B cell (primary cell): ENCODE measurements around the gene TRPV5. TPM values are rescaled to one million over a fixed set of nuclear protein-coding genes. Genes with fewer than 3 reads are reported as not detected.

ENCODE experiments used
- ATAC-seq: fragments of 200-7000 bp; cut with Tn5 transposase; one replicate; pipeline ENCODE4 v1.10.0; 2021; ENCODE audit warnings: low read depth, mild to moderate bottlenecking, moderate number of reproducible peaks, moderate library complexity
- CTCF ChIA-PET: fragments of 350-600 bp; sonication (Branson Sonifier 250); formaldehyde crosslinking; loops from one replicate; lab custom pipeline; 2021; ENCODE audit warnings: antibody characterized with exemption, inconsistent platforms; lab: Charles Lee
- POLR2A ChIA-PET: fragments of 350-600 bp; sonication (Branson Sonifier 250); formaldehyde crosslinking; loops from one replicate; lab custom pipeline; 2021; ENCODE audit warnings: antibody characterized with exemption; lab: Charles Lee
- DNase-seq: peaks from one replicate; pipeline ENCODE4 v3.0.0; 2013
- H2AFZ ChIP-seq: 2 replicates; pipeline ENCODE4 v1.6.1; 2012; ENCODE audit warnings: mild to moderate bottlenecking, low read depth, low read length; ENCODE audit not compliant: insufficient read depth, poor library complexity, severe bottlenecking
- H3K27ac ChIP-seq, 2 donors: 1 replicate in 1 of 2; 2 replicates in 1 of 2; pipeline ENCODE4 v1.5.1; 2012 to 2013; ENCODE audit warnings: low read length in 2 of 2, mild to moderate bottlenecking in 2 of 2, moderate library complexity in 1 of 2
- H3K27me3 ChIP-seq, 4 experiments: fragments of 200-600 bp in 1 of 4; sonication (generic) in 1 of 4; replicated peaks in 1 of 4; 1 replicate in 2 of 4; 2 replicates in 2 of 4; pipeline versions ENCODE4 v1.6.1 to v1.7.0; 2013 to 2016; ENCODE audit warnings: low read length in 3 of 4, mild to moderate bottlenecking in 2 of 4, mixed read lengths in 1 of 4, moderate library complexity in 1 of 4; ENCODE audit not compliant: insufficient read depth in 4 of 4, control insufficient read depth in 3 of 4; ENCODE audit errors: control extremely low read depth in 1 of 4
- H3K36me3 ChIP-seq, 2 experiments: replicated peaks in 1 of 2; 1 replicate in 1 of 2; 2 replicates in 1 of 2; pipeline versions ENCODE4 v1.6.1 to v1.7.1; 2013; ENCODE audit warnings: low read length in 1 of 2; ENCODE audit not compliant: insufficient read depth in 2 of 2, control insufficient read depth in 1 of 2; ENCODE audit errors: control extremely low read depth in 1 of 2, extremely low read depth in 1 of 2
- H3K4me1 ChIP-seq, 2 donors: fragments of 200-600 bp in 1 of 2; sonication (generic) in 1 of 2; 1 replicate in 1 of 2; 2 replicates in 1 of 2; pipeline versions ENCODE4 v1.5.1 to v1.6.1; 2013 to 2017; ENCODE audit warnings: low read length in 2 of 2; ENCODE audit not compliant: control insufficient read depth in 2 of 2, insufficient read depth in 2 of 2
- H3K4me2 ChIP-seq: replicated peaks from 2 replicates; pipeline ENCODE3; 2012; ENCODE audit warnings: mild to moderate bottlenecking, low read depth, low read length; ENCODE audit not compliant: poor library complexity, severe bottlenecking
- H3K4me3 ChIP-seq, 5 experiments: fragments of 200-600 bp in 1 of 5; sonication (generic) in 1 of 5; 1 replicate in 3 of 5; 2 replicates in 2 of 5; pipeline versions ENCODE4 v1.5.1 to v1.7.0; 2011 to 2016; ENCODE audit warnings: low read length in 4 of 5, mild to moderate bottlenecking in 4 of 5, low read depth in 2 of 5, control low read depth in 1 of 5, moderate library complexity in 1 of 5; ENCODE audit not compliant: insufficient read depth in 1 of 5; ENCODE audit errors: control extremely low read depth in 1 of 5, extremely low read depth in 1 of 5
- H3K79me2 ChIP-seq: fragments of 200-600 bp; sonication (generic); one replicate; pipeline ENCODE4 v1.6.0; 2016; ENCODE audit warnings: low read length; ENCODE audit not compliant: control insufficient read depth, insufficient read depth
- H3K9ac ChIP-seq: fragments of 200-600 bp; sonication (generic); 2 replicates; pipeline ENCODE4 v1.6.1; 2017; ENCODE audit warnings: mild to moderate bottlenecking, low read length, moderate library complexity
- H3K9me3 ChIP-seq, 3 donors: one replicate each; pipeline versions ENCODE4 v1.6.1 to v1.7.1; 2013; ENCODE audit warnings: low read length in 2 of 3; ENCODE audit not compliant: control insufficient read depth in 2 of 3, insufficient read depth in 1 of 3; ENCODE audit errors: control extremely low read depth in 1 of 3
- H4K20me1 ChIP-seq: 2 replicates; pipeline ENCODE4 v1.6.0; 2012; ENCODE audit warnings: mild to moderate bottlenecking, low read length; ENCODE audit not compliant: insufficient read depth, control insufficient read depth, poor library complexity, severe bottlenecking
- H3K27ac Mint-ChIP-seq: one replicate; pipeline ENCODE4 v1.8.0; 2021; ENCODE audit warnings: mixed read lengths
- H3K27me3 Mint-ChIP-seq: one replicate; pipeline ENCODE4 v1.8.0; 2021; ENCODE audit warnings: mixed read lengths
- H3K4me1 Mint-ChIP-seq: one replicate; pipeline ENCODE4 v1.8.0; 2021; ENCODE audit warnings: mixed read lengths
- H3K4me3 Mint-ChIP-seq: one replicate; pipeline ENCODE4 v1.8.0; 2021; ENCODE audit warnings: mixed read lengths
- H3K9me3 Mint-ChIP-seq: one replicate; pipeline ENCODE4 v1.8.0; 2022; ENCODE audit warnings: mixed read lengths; ENCODE audit not compliant: insufficient read depth
- EZH2 ChIP-seq: IDR thresholded peaks from 2 replicates; pipeline ENCODE4 v1.6.1; 2012; ENCODE audit warnings: borderline replicate concordance, low read depth, mild to moderate bottlenecking, moderate library complexity, low read length; ENCODE audit not compliant: insufficient read depth, poor library complexity, severe bottlenecking
- WGBS: methylation state at CpG from one replicate; pipeline ENCODE4 v1.1.5; 2013; ENCODE audit warnings: missing lambda C conversion rate; ENCODE audit not compliant: insufficient coverage; 5-methylcytosine and 5-hydroxymethylcytosine counted together
- intact Hi-C: fragments of 100-400 bp; cut with micrococcal nuclease; formaldehyde crosslinking; loops from one replicate; pipeline ENCODE4 v1.10.0; 2022
- polyA plus RNA-seq: library from polyadenylated mRNA; depleted of rRNA; stranded (reverse); fragments of >200 nt; gene quantifications from 2 replicates; pipeline ENCODE4 v1.2.3, GENCODE V29; 2012
- total RNA-seq, 2 donors: library from RNA; stranded (reverse); fragments of 120-200 nt in 1 of 2; gene quantifications; 1 replicate in 1 of 2; 2 replicates in 1 of 2; pipeline versions ENCODE4 v1.2.3 to v1.2.4, GENCODE V29; 2013 to 2022
- TF ChIP-seq, protein P1 (sequence below): fragments of 200-600 bp; IDR thresholded peaks from one replicate; pipeline ENCODE4 v1.8.0; 2022; ENCODE audit warnings: antibody characterized with exemption, mild to moderate bottlenecking

Gene TRPV5
- total and polyA plus RNA-seq, 2 donors (not counting 1 experiment from before 2014, with no cell fraction given) = 0.03 TPM; not detected in 1

DNA sequence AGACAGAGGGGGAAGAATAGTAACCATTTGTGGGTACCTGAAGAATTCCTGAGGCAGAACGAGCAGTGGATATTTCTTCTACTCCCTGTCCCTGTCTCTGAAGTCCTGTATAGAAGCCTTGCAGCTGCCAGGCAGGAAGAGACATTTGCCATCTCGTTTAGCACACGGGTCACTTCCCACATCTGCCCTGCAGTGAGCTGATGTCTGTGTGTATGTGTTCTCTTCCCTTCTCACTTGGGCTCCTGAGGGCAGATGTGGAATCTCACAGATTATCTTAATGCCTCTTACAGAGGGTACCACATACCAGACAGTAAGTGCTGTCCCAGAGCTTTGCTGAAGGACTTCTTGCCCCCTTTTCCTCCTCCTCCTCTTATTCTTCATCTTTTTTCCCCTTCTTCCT, 33.9 kb downstream of the TRPV5 start:
- H3K27ac Mint-ChIP-seq = no peak overlapping the region

DNA sequence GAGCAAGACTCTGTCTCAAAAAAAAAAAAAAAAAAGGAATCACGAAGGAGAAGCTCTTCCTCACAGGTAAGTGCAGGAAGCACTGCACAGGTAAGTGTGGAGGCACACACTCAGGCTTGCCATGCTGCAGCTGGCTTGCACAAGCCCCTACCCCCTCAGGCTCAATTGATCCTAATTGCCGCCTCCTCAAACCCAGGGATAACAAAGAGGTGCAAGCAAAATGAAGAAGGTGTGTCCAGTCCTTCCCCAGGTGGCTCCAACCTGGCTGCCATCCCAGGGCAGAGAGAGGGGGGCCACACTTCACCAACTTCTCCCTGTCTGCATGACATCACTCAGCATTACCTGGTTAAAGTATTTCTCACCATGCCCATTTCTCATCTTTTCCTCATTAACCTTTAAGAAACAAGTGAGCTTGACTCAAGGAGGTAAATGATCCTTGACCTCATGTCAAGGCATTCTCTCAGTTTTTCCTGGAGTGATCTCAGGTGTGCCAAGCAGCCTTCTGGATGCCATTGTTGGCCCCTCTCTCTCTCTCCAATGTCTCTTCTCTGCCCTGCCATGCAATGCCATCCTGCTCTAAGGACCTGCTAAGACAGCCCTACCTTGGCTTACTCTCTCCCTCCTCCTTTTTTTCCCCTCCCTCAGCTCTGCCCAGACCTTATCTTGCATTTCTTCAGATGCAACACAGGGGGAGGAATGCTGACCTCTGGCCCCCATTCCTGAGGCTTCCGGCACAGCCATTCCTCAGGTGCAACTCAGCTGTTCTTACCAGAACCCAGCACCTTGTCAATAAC, 35.0 kb downstream of the TRPV5 start:
- TF ChIP-seq, protein P1, sequence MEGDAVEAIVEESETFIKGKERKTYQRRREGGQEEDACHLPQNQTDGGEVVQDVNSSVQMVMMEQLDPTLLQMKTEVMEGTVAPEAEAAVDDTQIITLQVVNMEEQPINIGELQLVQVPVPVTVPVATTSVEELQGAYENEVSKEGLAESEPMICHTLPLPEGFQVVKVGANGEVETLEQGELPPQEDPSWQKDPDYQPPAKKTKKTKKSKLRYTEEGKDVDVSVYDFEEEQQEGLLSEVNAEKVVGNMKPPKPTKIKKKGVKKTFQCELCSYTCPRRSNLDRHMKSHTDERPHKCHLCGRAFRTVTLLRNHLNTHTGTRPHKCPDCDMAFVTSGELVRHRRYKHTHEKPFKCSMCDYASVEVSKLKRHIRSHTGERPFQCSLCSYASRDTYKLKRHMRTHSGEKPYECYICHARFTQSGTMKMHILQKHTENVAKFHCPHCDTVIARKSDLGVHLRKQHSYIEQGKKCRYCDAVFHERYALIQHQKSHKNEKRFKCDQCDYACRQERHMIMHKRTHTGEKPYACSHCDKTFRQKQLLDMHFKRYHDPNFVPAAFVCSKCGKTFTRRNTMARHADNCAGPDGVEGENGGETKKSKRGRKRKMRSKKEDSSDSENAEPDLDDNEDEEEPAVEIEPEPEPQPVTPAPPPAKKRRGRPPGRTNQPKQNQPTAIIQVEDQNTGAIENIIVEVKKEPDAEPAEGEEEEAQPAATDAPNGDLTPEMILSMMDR = no peak
- no peak for TF ChIP-seq EZH2
- Histone ChIP-seq H3K4me3 (no peak overlapping the region), H3K9me3 (no peaks in the 10 kb centered on the region), H3K4me2 (no peak overlapping the region), H3K9ac (no peak overlapping the region), H3K27ac (no peak overlapping the region), H4K20me1 (no peaks in the 10 kb centered on the region), H3K27me3 (peaks cover 0 to 6% (median 2%) of the 10 kb centered on the region in 4 experiments), H3K36me3 (no peaks in the 10 kb centered on the region), H3K4me1 (no peaks in the 10 kb centered on the region), H2AFZ (no peak overlapping the region), H3K79me2 (no peaks in the 10 kb centered on the region)
- ChIA-PET CTCF (interaction anchor here (0.8 to 1.0 kb wide), 3 partner anchors 17 to 317 kb away, joined by 3 to 6 read pairs (median 3); no protein-coding TSS in a partner anchor), POLR2A (no interaction called here)
- H3K4me3 Mint-ChIP-seq = no peak overlapping the region
- H3K4me1 Mint-ChIP-seq = no peaks in the 10 kb centered on the region
- ATAC-seq = no peak
- WGBS = 100% methylated on average over 1 of the region's 3 CpGs
- no peak overlapping the region for H3K27ac Mint-ChIP-seq
- peaks cover 40% of the 10 kb centered on the region for H3K27me3 Mint-ChIP-seq
- H3K9me3 Mint-ChIP-seq = no peaks in the 10 kb centered on the region
- intact Hi-C loops = no loop called here
- no peak for DNase-seq

More for the DNA sequence above, 33.9 kb downstream of the TRPV5 start:
- no peaks in the 10 kb centered on the region for H3K9me3 Mint-ChIP-seq
- ChIA-PET POLR2A (no interaction called here), CTCF (interaction anchor here (1.0 to 2.4 kb wide), 3 partner anchors 11 to 109 kb away, joined by 3 to 7 read pairs (median 3); no protein-coding TSS in a partner anchor)
- H3K4me2 ChIP-seq = no peak overlapping the region
- no peak overlapping the region for H3K9ac ChIP-seq
- ATAC-seq = no peak
- H3K36me3 ChIP-seq = no peaks in the 10 kb centered on the region
- DNase-seq = no peak
- peaks cover 38% of the 10 kb centered on the region for H3K27me3 Mint-ChIP-seq
- no peak overlapping the region for H3K4me3 Mint-ChIP-seq
- peaks cover 0 to 6% (median 2%) of the 10 kb centered on the region in 4 experiments for H3K27me3 ChIP-seq
- H2AFZ ChIP-seq = no peak overlapping the region
- H3K9me3 ChIP-seq = peaks cover 0 to 5% (median 0%) of the 10 kb centered on the region in 3 donors
- intact Hi-C loops = no loop called here
- no peaks in the 10 kb centered on the region for H3K4me1 Mint-ChIP-seq
- no peaks in the 10 kb centered on the region for H4K20me1 ChIP-seq
- H3K79me2 ChIP-seq = no peaks in the 10 kb centered on the region
- no peak overlapping the region for H3K4me3 ChIP-seq
- H3K4me1 ChIP-seq = no peaks in the 10 kb centered on the region
- WGBS = 50% methylated on average over 1 of the region's 3 CpGs
- no peak for TF ChIP-seq EZH2
- TF ChIP-seq, protein P1 = no peak
- no peak overlapping the region for H3K27ac ChIP-seq
